ENCODE data around the gene ACAD11. TPM values are rescaled to one million over a fixed set of nuclear protein-coding genes. Genes with fewer than 3 reads are reported as not detected.

The ACAD11 gene
- total and polyA plus RNA-seq, 2 experiments from 2014 or later = 15.6 to 17.3 TPM

DNA sequence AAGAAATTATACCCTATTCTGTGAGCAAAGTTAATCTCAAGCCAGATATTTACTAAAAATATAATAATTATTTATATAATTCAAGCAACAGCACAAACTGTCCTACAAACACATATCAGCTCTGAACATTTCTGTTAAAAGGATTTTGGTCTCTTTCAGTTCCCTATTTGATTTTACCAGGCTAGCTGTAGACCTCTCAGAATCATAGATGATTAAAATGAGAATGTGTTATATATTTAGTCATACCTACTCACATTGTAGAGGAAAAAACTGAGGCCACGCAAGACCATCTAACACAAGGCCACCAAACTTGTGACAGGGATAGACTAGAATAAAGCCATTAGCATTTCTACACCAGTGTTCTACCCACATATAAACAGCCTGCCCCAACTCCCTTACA, 34.0 kb downstream of the ACAD11 start:
- no peaks in the 10 kb centered on the region for H3K9me2 ChIP-seq (ENCODE audit: insufficient read depth)
- no peaks in the 10 kb centered on the region for H3K9me3 ChIP-seq (ENCODE audit: low read depth)
- TF ChIP-seq EZH2 (IDR thresholded peaks at IDR 0.05; ENCODE audit: insufficient read depth, poor library complexity, severe bottlenecking) (no peak), EZH2phosphoT487 (IDR thresholded peaks at IDR 0.05; ENCODE audit: insufficient read depth, low read depth) (no peak)
- H3K36me3 ChIP-seq (ENCODE audit: low read depth) = peaks cover 20% of the 10 kb centered on the region; the same call in 1 of the 2 replicates
- WGBS, 2 experiments (ENCODE audit: low coverage in 1 of 2, low lambda C conversion rate in 2 of 2, missing lambda C conversion rate in 2 of 2) = 94 to 96% methylated on average over 1 of the region's 1 CpG
- no peak overlapping the region for H3K4me2 ChIP-seq (ENCODE audit: unreplicated experiment)
- no peak overlapping the region; the same call in 1 of the 2 replicates for H3K27ac ChIP-seq
- no peak overlapping the region for H3K4me3 ChIP-seq
- H3K4me1 ChIP-seq (ENCODE audit: insufficient read depth) = peaks cover 35% of the 10 kb centered on the region
- H3K79me2 ChIP-seq (ENCODE audit: insufficient read depth) = no peaks in the 10 kb centered on the region
- H4K20me1 ChIP-seq (ENCODE audit: insufficient read depth) = no peaks in the 10 kb centered on the region
- no peak for DNase-seq
- H3K9ac ChIP-seq = no peak overlapping the region
- H2AFZ ChIP-seq = no peak overlapping the region
- in situ Hi-C loops (cut with MboI) = no loop called here
- peaks cover 16% of the 10 kb centered on the region for H3F3A ChIP-seq (ENCODE audit: insufficient read depth)
- no peaks in the 10 kb centered on the region for H3K27me3 ChIP-seq (replicated peaks; ENCODE audit: insufficient read depth)

DNA sequence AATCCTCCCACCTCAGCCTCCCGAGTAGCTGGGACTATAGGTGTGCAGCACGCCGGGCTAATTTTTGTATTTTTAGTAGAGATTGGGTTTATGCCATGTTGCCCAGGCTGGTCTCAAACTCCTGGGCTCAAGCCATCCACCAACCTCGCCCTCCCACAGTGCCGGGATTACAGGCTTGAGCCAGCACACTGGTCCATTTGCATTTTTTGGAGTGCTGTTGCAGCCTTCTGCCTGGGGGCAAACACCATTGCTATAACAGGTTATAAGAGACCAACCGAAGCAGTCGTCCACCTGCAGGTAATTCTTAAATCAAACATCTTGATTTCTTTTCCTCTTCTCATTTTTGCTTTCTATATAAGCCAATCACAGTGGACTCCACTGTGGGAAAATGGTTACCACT, 34.8 kb downstream of the ACAD11 start:
- no peaks in the 10 kb centered on the region for H3K27me3 ChIP-seq (replicated peaks; ENCODE audit: insufficient read depth)
- in situ Hi-C loops (cut with MboI) = no loop called here
- no peak overlapping the region for H3K4me3 ChIP-seq
- no peak overlapping the region for H3K9ac ChIP-seq
- H3K79me2 ChIP-seq (ENCODE audit: insufficient read depth) = no peaks in the 10 kb centered on the region
- H4K20me1 ChIP-seq (ENCODE audit: insufficient read depth) = no peaks in the 10 kb centered on the region
- peaks cover 7% of the 10 kb centered on the region; the same call in 1 of the 2 replicates for H3F3A ChIP-seq (ENCODE audit: insufficient read depth)
- H2AFZ ChIP-seq = no peak overlapping the region
- H3K4me2 ChIP-seq (ENCODE audit: unreplicated experiment) = peak overlapping the region; percentile 8
- H3K36me3 ChIP-seq (ENCODE audit: low read depth) = peaks cover 20% of the 10 kb centered on the region; the same call in 1 of the 2 replicates
- WGBS, 2 experiments (ENCODE audit: low coverage in 1 of 2, low lambda C conversion rate in 2 of 2, missing lambda C conversion rate in 2 of 2) = 98 to 99% methylated on average over 7 of the region's 7 CpGs
- peaks cover 34% of the 10 kb centered on the region for H3K4me1 ChIP-seq (ENCODE audit: insufficient read depth)
- DNase-seq = no peak
- no peak overlapping the region for H3K27ac ChIP-seq
- TF ChIP-seq EZH2phosphoT487 (IDR thresholded peaks at IDR 0.05; ENCODE audit: insufficient read depth, low read depth) = no peak
- TF ChIP-seq EZH2 (IDR thresholded peaks at IDR 0.05; ENCODE audit: insufficient read depth, poor library complexity, severe bottlenecking) = no peak
- H3K9me3 ChIP-seq (ENCODE audit: low read depth) = no peaks in the 10 kb centered on the region
- H3K9me2 ChIP-seq (ENCODE audit: insufficient read depth) = no peaks in the 10 kb centered on the region

DNA sequence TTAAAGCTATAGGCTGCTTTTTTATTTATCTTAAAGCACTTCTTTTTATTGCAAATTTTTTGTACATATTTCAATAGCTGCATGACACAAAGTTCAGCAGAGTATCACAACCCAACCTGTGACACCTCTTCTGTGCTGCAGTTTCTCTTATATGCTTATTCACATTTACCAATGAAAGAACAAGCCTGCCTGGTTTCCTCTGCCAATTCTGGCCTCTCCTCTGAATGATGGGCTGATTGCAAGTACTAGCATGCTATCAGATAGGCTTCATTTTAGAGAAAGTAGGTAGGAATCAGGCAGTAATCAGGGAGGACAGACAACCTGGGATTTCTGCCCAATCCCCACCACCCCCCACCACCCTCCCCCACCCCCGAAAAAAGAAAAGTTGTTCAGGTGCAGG, 36.0 kb downstream of the ACAD11 start:
- Histone ChIP-seq H3F3A (ENCODE audit: insufficient read depth) (no peaks in the 10 kb centered on the region), H3K9me3 (ENCODE audit: low read depth) (no peaks in the 10 kb centered on the region), H3K27ac (no peak overlapping the region), H3K4me2 (ENCODE audit: unreplicated experiment) (no peak overlapping the region), H3K79me2 (ENCODE audit: insufficient read depth) (no peaks in the 10 kb centered on the region), H2AFZ (no peak overlapping the region), H4K20me1 (ENCODE audit: insufficient read depth) (no peaks in the 10 kb centered on the region), H3K9me2 (ENCODE audit: insufficient read depth) (no peaks in the 10 kb centered on the region), H3K36me3 (ENCODE audit: low read depth) (peaks cover 20% of the 10 kb centered on the region; the same call in 1 of the 2 replicates), H3K4me3 (no peak overlapping the region), H3K4me1 (ENCODE audit: insufficient read depth) (peaks cover 26% of the 10 kb centered on the region), H3K9ac (no peak overlapping the region), H3K27me3 (replicated peaks; ENCODE audit: insufficient read depth) (no peaks in the 10 kb centered on the region)
- DNase-seq = no peak
- WGBS, 2 experiments (ENCODE audit: low coverage in 1 of 2, low lambda C conversion rate in 2 of 2, missing lambda C conversion rate in 2 of 2) = 100% methylated on average over 1 of the region's 1 CpG
- in situ Hi-C loops (cut with MboI) = no loop called here
- TF ChIP-seq EZH2phosphoT487 (IDR thresholded peaks at IDR 0.05; ENCODE audit: insufficient read depth, low read depth) (no peak), EZH2 (IDR thresholded peaks at IDR 0.05; ENCODE audit: insufficient read depth, poor library complexity, severe bottlenecking) (no peak)

DNA sequence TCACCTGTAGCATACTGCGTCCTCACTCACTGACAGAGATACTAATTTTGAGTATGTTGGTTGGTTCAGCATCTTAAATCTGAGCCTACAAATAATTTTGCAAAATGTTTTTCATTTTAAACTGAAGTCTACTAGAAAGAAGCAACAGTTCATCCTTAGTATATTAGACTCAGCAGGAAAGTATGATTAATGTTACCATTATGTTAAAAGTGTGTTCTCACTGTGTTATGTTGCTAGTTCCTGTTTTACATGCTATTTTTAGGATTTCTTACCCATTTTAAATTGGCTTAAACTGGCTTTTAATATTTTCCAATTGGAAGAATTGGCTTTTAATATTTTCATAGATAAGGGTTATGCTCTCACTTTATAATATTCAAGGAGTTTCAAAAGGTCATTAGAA, 36.8 kb downstream of the ACAD11 start:
- WGBS, 2 experiments (ENCODE audit: low coverage in 1 of 2, low lambda C conversion rate in 2 of 2, missing lambda C conversion rate in 2 of 2) = 81 to 86% methylated on average over 1 of the region's 1 CpG

DNA sequence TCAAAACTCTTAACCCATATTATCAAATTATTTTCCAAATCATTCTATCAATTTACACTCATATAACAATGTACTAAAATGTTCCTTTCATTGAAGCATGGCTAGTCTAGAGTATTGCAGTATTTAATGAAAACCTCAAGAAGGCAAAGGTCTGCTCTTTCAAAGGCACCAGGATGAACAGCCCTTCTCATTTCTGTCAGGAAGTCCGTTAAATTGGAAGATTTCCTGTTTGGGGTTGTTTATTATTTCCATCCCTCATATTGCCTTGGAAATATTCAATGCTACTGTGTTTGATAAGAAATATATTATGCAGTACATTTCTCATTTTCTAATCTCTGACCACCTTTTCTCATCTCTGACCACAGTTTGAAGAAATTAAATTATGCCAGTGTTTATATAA, 37.5 kb downstream of the ACAD11 start:
- Histone ChIP-seq H3K27ac (no peak overlapping the region), H3F3A (ENCODE audit: insufficient read depth) (no peaks in the 10 kb centered on the region), H3K4me3 (no peak overlapping the region), H4K20me1 (ENCODE audit: insufficient read depth) (no peaks in the 10 kb centered on the region), H3K4me2 (ENCODE audit: unreplicated experiment) (no peak overlapping the region), H3K9ac (no peak overlapping the region), H3K4me1 (ENCODE audit: insufficient read depth) (peaks cover 26% of the 10 kb centered on the region), H2AFZ (no peak overlapping the region), H3K27me3 (replicated peaks; ENCODE audit: insufficient read depth) (no peaks in the 10 kb centered on the region), H3K36me3 (ENCODE audit: low read depth) (peaks cover 17% of the 10 kb centered on the region; the same call in 1 of the 2 replicates), H3K9me3 (ENCODE audit: low read depth) (no peaks in the 10 kb centered on the region), H3K9me2 (ENCODE audit: insufficient read depth) (no peaks in the 10 kb centered on the region), H3K79me2 (ENCODE audit: insufficient read depth) (no peaks in the 10 kb centered on the region)
- 28 to 29% methylated on average over 1 of the region's 1 CpG for WGBS, 2 experiments (ENCODE audit: low coverage in 1 of 2, low lambda C conversion rate in 2 of 2, missing lambda C conversion rate in 2 of 2)
- TF ChIP-seq EZH2phosphoT487 (IDR thresholded peaks at IDR 0.05; ENCODE audit: insufficient read depth, low read depth) = no peak
- no peak for TF ChIP-seq EZH2 (IDR thresholded peaks at IDR 0.05; ENCODE audit: insufficient read depth, poor library complexity, severe bottlenecking)
- DNase-seq = no peak
- in situ Hi-C loops (cut with MboI) = no loop called here

More for the DNA sequence above, 36.8 kb downstream of the ACAD11 start:
- Histone ChIP-seq H3K4me2 (ENCODE audit: unreplicated experiment) (no peak overlapping the region), H4K20me1 (ENCODE audit: insufficient read depth) (no peaks in the 10 kb centered on the region), H3K27ac (no peak overlapping the region), H3K79me2 (ENCODE audit: insufficient read depth) (no peaks in the 10 kb centered on the region), H2AFZ (no peak overlapping the region), H3K9me2 (ENCODE audit: insufficient read depth) (no peaks in the 10 kb centered on the region), H3K36me3 (ENCODE audit: low read depth) (peaks cover 20% of the 10 kb centered on the region; the same call in 1 of the 2 replicates), H3K9me3 (ENCODE audit: low read depth) (no peaks in the 10 kb centered on the region), H3K9ac (no peak overlapping the region), H3K27me3 (replicated peaks; ENCODE audit: insufficient read depth) (no peaks in the 10 kb centered on the region), H3K4me3 (no peak overlapping the region), H3F3A (ENCODE audit: insufficient read depth) (no peaks in the 10 kb centered on the region), H3K4me1 (ENCODE audit: insufficient read depth) (peaks cover 26% of the 10 kb centered on the region)
- no peak for TF ChIP-seq EZH2 (IDR thresholded peaks at IDR 0.05; ENCODE audit: insufficient read depth, poor library complexity, severe bottlenecking)
- no peak for TF ChIP-seq EZH2phosphoT487 (IDR thresholded peaks at IDR 0.05; ENCODE audit: insufficient read depth, low read depth)
- in situ Hi-C loops (cut with MboI) = no loop called here
- no peak for DNase-seq
